Esophagus muscularis mucosa (tissue), 4 donors: Measurements from ENCODE around the gene TERT. TPM values are rescaled to one million over a fixed set of nuclear protein-coding genes. Genes with fewer than 3 reads are reported as not detected.
"Not testable (repeated sequence)": the region's sequence is repeated elsewhere in the genome, so short reads cannot be mapped to it uniquely, and the experiment has no call there.

Source experiments
- DNase-seq: peaks from one replicate; pipeline ENCODE4 v3.0.0-alpha.2; 2017; ENCODE audit errors: extremely low spot score
- H3K27ac ChIP-seq, 4 donors: fragments of 200-600 bp; sonication (generic); replicated peaks in 1 of 4; 1 replicate in 3 of 4; 2 replicates in 1 of 4; pipeline ENCODE4 v1.5.1; 2016 to 2019; ENCODE audit warnings: mild to moderate bottlenecking in 1 of 4
- H3K27me3 ChIP-seq, 4 donors: fragments of 200-600 bp; sonication (generic); one replicate each; pipeline versions ENCODE4 v1.5.1 to v1.6.0; 2016 to 2019
- H3K36me3 ChIP-seq, 4 donors: fragments of 200-600 bp; sonication (generic); one replicate each; pipeline ENCODE4 v1.5.1; 2016 to 2019
- H3K4me1 ChIP-seq, 4 donors: fragments of 200-600 bp; sonication (generic); one replicate each; pipeline ENCODE4 v1.5.1; 2016 to 2019
- H3K4me3 ChIP-seq, 4 donors: fragments of 200-600 bp; sonication (generic); 1 replicate in 2 of 4; 2 replicates in 2 of 4; pipeline ENCODE4 v1.5.1; 2016 to 2019; ENCODE audit warnings: mild to moderate bottlenecking in 4 of 4, moderate library complexity in 1 of 4
- H3K9me3 ChIP-seq, 4 donors: fragments of 200-600 bp; sonication (generic); 1 replicate in 3 of 4; 2 replicates in 1 of 4; pipeline ENCODE4 v1.5.1; 2016 to 2019
- EP300 ChIP-seq: sonication (generic); formaldehyde crosslinking; IDR thresholded peaks from one replicate; pipeline ENCODE4 v1.6.1; 2017; ENCODE audit warnings: antibody characterized with exemption
- POLR2A ChIP-seq: fragments of 450-650 bp; IDR thresholded peaks from one replicate; pipeline ENCODE4 v1.6.1; 2017; ENCODE audit warnings: antibody characterized with exemption, moderate library complexity, mild to moderate bottlenecking, low read depth
- POLR2AphosphoS5 ChIP-seq, 2 donors: sonication (generic); formaldehyde crosslinking; IDR thresholded peaks; one replicate each; pipeline ENCODE4 v1.6.1; 2017; ENCODE audit warnings: antibody characterized with exemption in 2 of 2
- WGBS: methylation state at CpG from one replicate; pipeline ENCODE4 v1.1.5; 2018; 5-methylcytosine and 5-hydroxymethylcytosine counted together
- intact Hi-C: fragments of 100-400 bp; cut with DNase I; formaldehyde crosslinking; loops from one replicate; pipeline ENCODE4 v1.15.1; 2023
- total RNA-seq, 4 donors: library from RNA; depleted of rRNA; stranded (reverse); fragments of >200 nt; gene quantifications; one replicate each; pipeline versions ENCODE4 v1.1.0 to v1.2.1, GENCODE V29; 2016
- TF ChIP-seq, protein P1 (sequence below), 3 experiments: fragments of 200-600 bp in 2 of 3; fragments of 450-650 bp in 1 of 3; sonication (generic) in 2 of 3; IDR thresholded peaks; one replicate each; pipeline ENCODE4 v1.5.1; 2017 to 2019; ENCODE audit warnings: antibody characterized with exemption in 3 of 3, mild to moderate bottlenecking in 2 of 3, moderate library complexity in 1 of 3

TERT gene
- total RNA-seq, 4 donors from 2014 or later, result not detected

DNA sequence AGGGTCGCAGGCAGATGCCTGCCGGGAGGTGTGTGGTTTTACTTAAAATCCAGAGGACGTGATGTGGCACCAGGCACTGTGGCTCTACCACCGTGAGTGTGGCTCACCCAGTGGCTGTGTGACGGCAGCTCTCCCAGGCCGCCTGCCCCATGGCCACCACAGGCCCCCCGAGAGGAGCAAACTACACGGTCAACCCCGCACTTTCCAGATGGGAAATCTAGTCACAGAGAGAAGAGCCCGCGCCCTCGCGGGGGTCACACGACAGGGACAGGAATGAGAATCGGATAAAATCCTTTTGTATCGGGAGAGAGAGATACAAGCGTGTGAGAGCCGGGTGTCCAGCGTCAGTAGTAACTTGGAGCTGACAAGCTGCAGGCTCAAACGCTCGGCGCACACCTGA is 24.4 kb downstream of the TERT start:
- H3K4me1 ChIP-seq, result no peaks in the 10 kb centered on the region
- H3K4me3 ChIP-seq, result no peak overlapping the region
- H3K36me3 ChIP-seq, result no peaks in the 10 kb centered on the region
- peaks cover 0 to 2% (median 0%) of the 10 kb centered on the region in 4 donors for H3K27me3 ChIP-seq
- WGBS, result 95% methylated on average over 17 of the region's 22 CpGs
- TF ChIP-seq POLR2A, result no peak
- no peak for TF ChIP-seq POLR2AphosphoS5 (IDR thresholded peaks at IDR 0.05)
- TF ChIP-seq, protein P1, sequence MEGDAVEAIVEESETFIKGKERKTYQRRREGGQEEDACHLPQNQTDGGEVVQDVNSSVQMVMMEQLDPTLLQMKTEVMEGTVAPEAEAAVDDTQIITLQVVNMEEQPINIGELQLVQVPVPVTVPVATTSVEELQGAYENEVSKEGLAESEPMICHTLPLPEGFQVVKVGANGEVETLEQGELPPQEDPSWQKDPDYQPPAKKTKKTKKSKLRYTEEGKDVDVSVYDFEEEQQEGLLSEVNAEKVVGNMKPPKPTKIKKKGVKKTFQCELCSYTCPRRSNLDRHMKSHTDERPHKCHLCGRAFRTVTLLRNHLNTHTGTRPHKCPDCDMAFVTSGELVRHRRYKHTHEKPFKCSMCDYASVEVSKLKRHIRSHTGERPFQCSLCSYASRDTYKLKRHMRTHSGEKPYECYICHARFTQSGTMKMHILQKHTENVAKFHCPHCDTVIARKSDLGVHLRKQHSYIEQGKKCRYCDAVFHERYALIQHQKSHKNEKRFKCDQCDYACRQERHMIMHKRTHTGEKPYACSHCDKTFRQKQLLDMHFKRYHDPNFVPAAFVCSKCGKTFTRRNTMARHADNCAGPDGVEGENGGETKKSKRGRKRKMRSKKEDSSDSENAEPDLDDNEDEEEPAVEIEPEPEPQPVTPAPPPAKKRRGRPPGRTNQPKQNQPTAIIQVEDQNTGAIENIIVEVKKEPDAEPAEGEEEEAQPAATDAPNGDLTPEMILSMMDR (IDR thresholded peaks at IDR 0.05), result no peak
- TF ChIP-seq EP300, result no peak
- no peak overlapping the region for H3K27ac ChIP-seq
- intact Hi-C loops, result no loop called here
- no peaks in the 10 kb centered on the region for H3K9me3 ChIP-seq
- no peak for DNase-seq

DNA sequence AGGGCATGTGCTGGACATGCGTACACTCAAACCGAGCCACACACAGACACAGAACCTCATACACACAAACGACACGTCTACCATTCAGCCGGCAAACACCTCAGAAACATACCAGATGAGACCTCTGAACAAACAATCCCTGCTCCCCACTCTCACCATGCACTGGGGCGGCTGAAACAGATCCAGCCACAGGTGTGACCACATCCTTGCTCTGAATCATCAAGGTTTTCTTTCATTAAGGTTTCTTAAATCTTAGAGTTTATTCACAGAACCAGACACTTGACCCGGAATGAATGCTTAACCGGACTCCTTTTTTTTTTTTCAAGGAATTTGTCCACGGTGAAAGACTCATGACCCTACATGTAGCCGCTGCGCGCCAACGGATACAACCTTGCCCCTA is 26.2 kb downstream of the TERT start:
- Histone ChIP-seq H3K27me3 (peaks cover 0 to 8% (median 0%) of the 10 kb centered on the region in 4 donors), H3K4me3 (no peak overlapping the region), H3K9me3 (peaks cover 0 to 6% (median 0%) of the 10 kb centered on the region in 4 donors), H3K36me3 (no peaks in the 10 kb centered on the region), H3K4me1 (no peaks in the 10 kb centered on the region), H3K27ac (no peak overlapping the region)
- no peak for DNase-seq
- no peak for TF ChIP-seq POLR2A
- TF ChIP-seq EP300, result no peak
- TF ChIP-seq, protein P1 (IDR thresholded peaks at IDR 0.05), result no peak
- no peak for TF ChIP-seq POLR2AphosphoS5 (IDR thresholded peaks at IDR 0.05)
- WGBS, result 93% methylated on average over 12 of the region's 13 CpGs
- intact Hi-C loops, result no loop called here

DNA sequence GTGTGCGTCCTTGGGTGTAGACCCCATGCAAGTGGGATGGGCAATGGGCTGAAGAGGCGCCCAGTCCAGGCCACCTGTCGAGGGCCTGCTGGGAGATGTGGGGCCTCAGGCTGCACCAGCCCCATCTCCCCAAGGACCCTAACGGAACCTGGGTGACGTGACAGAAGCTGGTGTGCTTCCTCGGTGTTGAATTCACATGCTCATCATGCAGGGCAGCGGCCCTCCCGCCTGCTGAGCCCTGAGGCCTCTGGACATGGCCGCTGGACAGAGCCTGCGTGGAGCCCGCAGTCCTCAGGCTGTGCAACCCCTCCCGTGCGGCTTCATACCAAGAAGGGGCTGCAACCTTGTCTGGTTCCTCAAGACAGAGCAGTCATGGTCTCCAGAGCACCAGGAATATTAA is 26.8 kb downstream of the TERT start:
- TF ChIP-seq POLR2AphosphoS5 (IDR thresholded peaks at IDR 0.05) (no peak), POLR2A (no peak), EP300 (no peak)
- TF ChIP-seq, protein P1 (IDR thresholded peaks at IDR 0.05), result no peak
- H3K9me3 ChIP-seq, result peaks cover 0 to 12% (median 1%) of the 10 kb centered on the region in 4 donors
- intact Hi-C loops, result no loop called here
- no peak overlapping the region for H3K4me3 ChIP-seq
- no peaks in the 10 kb centered on the region for H3K36me3 ChIP-seq
- WGBS, result 83% methylated on average over 5 of the region's 13 CpGs
- H3K27me3 ChIP-seq, result peaks cover 0 to 8% (median 0%) of the 10 kb centered on the region in 4 donors
- no peak overlapping the region for H3K27ac ChIP-seq
- no peak for DNase-seq
- no peaks in the 10 kb centered on the region for H3K4me1 ChIP-seq

DNA sequence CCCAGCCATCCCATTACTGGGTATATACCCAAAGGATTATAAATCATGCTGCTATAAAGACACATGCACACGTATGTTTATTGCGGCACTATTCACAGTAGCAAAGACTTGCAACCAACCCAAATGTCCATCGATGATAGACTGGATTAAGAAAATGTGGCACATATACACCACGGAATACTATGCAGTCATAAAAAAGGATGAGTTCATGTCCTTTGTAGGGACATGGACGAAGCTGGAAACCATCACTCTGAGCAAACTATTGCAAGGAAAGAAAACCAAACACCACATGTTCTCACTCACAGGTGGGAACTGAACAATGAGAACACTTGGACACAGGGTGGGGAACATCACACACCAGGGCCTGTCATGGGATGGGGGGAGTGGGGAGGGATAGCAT is 27.4 kb downstream of the TERT start:
- intact Hi-C loops, H3K36me3 ChIP-seq, H3K27ac ChIP-seq, H3K4me1 ChIP-seq, H3K4me3 ChIP-seq, H3K27me3 ChIP-seq, DNase-seq: not testable (repeated sequence)
- whole genome bisulfite sequencing, result 92% methylated on average over 5 of the region's 5 CpGs
- H3K9me3 ChIP-seq, result peaks cover 0 to 18% (median 7%) of the 10 kb centered on the region in 4 donors

DNA sequence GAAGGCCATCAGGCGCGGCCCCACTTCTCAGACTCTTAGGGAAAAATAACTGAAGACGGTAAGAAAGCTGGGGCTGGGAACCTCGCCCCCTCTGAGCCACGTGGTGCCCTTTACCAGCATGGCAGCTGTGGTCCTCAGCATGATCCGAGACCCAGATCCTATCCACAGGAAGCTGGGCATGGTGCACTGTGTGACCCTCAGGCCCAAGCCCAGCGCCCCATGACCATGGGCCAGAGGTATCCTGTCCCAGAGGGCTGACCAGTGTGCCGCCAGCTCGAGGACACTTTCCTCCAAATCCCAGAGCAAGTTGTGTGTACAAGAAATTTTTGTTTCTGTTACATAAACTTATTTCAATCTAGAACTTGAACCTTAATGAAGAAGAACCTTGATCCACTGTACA is 28.1 kb downstream of the TERT start:
- H3K4me3 ChIP-seq, result no peak overlapping the region
- no peak overlapping the region for H3K27ac ChIP-seq
- H3K36me3 ChIP-seq, result no peaks in the 10 kb centered on the region
- TF ChIP-seq POLR2AphosphoS5 (IDR thresholded peaks at IDR 0.05), result no peak
- TF ChIP-seq, protein P1 (IDR thresholded peaks at IDR 0.05), result no peak
- TF ChIP-seq POLR2A, result no peak
- no peak for TF ChIP-seq EP300
- no peaks in the 10 kb centered on the region for H3K4me1 ChIP-seq
- intact Hi-C loops, result no loop called here
- H3K9me3 ChIP-seq, result peaks cover 0 to 25% (median 14%) of the 10 kb centered on the region in 4 donors
- 92% methylated on average over 9 of the region's 9 CpGs for WGBS
- DNase-seq, result no peak
- peaks cover 0 to 8% (median 0%) of the 10 kb centered on the region in 4 donors for H3K27me3 ChIP-seq
